ENCODE measurements around the gene CDO1.
A peak's percentile ranks its signal among the peaks of the same experiment; 100 is the strongest.

Gene CDO1

DNA sequence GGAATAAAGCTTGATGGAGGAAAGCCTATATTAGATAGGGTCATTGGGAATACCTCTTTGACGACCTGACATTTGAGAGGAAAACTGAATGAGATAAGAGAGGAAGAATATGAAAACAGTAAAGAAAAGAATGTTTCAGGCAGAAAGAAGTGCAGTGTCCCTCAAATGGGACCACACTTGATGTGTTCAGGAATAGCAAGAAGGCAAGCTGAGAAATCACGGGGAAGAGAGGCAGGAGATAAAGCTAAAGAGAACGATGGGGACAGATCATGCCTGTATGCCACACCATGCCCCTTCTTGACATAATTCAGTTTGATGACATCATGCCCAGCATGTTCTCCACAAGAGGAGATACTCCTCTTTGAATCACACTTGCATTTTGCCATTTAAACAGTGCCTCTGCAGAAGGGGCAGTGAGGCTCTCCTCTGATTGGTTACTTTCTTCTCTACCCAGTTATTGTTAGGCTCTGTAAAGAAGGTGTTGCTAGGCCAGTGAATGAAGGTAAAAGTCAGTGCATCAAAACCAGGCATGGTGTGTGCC, 32.9 kb upstream of the CDO1 start:
- no peaks in the 10 kb centered on the region for H3K27me3 ChIP-seq (ENCODE audit: insufficient read depth, low read depth)
- peaks cover 19% of the 10 kb centered on the region; the same call in 1 of the 2 replicates for H3K79me2 ChIP-seq (ENCODE audit: insufficient read depth, low read depth)
- H4K20me1 ChIP-seq (ENCODE audit: insufficient read depth): no peaks in the 10 kb centered on the region
- H3K36me3 ChIP-seq (ENCODE audit: insufficient read depth): no peaks in the 10 kb centered on the region
- H3K4me1 ChIP-seq (ENCODE audit: low read depth, poor library complexity, severe bottlenecking): no peaks in the 10 kb centered on the region
- no peak overlapping the region for H3K9ac ChIP-seq
- H3K27ac ChIP-seq: no peak overlapping the region
- no peak overlapping the region for H3K4me3 ChIP-seq (IDR thresholded peaks at IDR 0.05; ENCODE audit: insufficient read depth, low read depth, low read length)
- TF ChIP-seq, protein P1, sequence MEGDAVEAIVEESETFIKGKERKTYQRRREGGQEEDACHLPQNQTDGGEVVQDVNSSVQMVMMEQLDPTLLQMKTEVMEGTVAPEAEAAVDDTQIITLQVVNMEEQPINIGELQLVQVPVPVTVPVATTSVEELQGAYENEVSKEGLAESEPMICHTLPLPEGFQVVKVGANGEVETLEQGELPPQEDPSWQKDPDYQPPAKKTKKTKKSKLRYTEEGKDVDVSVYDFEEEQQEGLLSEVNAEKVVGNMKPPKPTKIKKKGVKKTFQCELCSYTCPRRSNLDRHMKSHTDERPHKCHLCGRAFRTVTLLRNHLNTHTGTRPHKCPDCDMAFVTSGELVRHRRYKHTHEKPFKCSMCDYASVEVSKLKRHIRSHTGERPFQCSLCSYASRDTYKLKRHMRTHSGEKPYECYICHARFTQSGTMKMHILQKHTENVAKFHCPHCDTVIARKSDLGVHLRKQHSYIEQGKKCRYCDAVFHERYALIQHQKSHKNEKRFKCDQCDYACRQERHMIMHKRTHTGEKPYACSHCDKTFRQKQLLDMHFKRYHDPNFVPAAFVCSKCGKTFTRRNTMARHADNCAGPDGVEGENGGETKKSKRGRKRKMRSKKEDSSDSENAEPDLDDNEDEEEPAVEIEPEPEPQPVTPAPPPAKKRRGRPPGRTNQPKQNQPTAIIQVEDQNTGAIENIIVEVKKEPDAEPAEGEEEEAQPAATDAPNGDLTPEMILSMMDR (conservative IDR thresholded peaks at IDR 0.05; ENCODE audit: low read depth, low read length): no peak
- H2AFZ ChIP-seq (ENCODE audit: low read depth): no peak overlapping the region
- H3K4me2 ChIP-seq: no peak overlapping the region

DNA sequence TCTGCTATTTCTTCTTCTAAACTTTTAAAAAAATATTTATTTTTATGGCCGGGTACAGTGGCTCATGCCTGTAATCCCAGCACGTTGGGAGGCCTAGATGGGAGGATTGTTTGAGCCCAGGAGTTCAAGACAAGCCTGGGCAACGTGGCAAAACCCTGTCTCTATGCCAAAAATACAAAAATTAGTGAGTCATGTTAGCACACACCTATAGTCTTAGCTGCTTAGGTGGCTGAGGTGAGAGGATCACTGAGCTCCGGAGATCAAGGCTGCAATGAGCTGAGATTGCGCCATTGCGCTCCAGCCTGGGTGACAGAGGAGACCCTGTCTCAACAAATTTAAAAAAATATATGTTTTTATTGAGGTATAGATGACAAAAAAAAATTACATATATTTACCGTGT, 30.8 kb upstream of the CDO1 start:
- H3K9ac ChIP-seq: no peak overlapping the region
- no peaks in the 10 kb centered on the region for H3K36me3 ChIP-seq (ENCODE audit: insufficient read depth)
- H3K4me3 ChIP-seq (IDR thresholded peaks at IDR 0.05; ENCODE audit: insufficient read depth, low read depth, low read length): no peak overlapping the region
- no peaks in the 10 kb centered on the region; the same call in 1 of the 2 replicates for H3K27me3 ChIP-seq (ENCODE audit: insufficient read depth, low read depth)
- TF ChIP-seq, protein P1 (conservative IDR thresholded peaks at IDR 0.05; ENCODE audit: low read depth, low read length): no peak
- H3K4me2 ChIP-seq: no peak overlapping the region
- H3K27ac ChIP-seq: no peak overlapping the region
- H3K79me2 ChIP-seq (ENCODE audit: insufficient read depth, low read depth): peaks cover 16% of the 10 kb centered on the region; the same call in 1 of the 2 replicates
- no peaks in the 10 kb centered on the region for H4K20me1 ChIP-seq (ENCODE audit: insufficient read depth)
- no peak overlapping the region for H2AFZ ChIP-seq (ENCODE audit: low read depth)
- H3K4me1 ChIP-seq (ENCODE audit: low read depth, poor library complexity, severe bottlenecking): peaks cover 12% of the 10 kb centered on the region

DNA sequence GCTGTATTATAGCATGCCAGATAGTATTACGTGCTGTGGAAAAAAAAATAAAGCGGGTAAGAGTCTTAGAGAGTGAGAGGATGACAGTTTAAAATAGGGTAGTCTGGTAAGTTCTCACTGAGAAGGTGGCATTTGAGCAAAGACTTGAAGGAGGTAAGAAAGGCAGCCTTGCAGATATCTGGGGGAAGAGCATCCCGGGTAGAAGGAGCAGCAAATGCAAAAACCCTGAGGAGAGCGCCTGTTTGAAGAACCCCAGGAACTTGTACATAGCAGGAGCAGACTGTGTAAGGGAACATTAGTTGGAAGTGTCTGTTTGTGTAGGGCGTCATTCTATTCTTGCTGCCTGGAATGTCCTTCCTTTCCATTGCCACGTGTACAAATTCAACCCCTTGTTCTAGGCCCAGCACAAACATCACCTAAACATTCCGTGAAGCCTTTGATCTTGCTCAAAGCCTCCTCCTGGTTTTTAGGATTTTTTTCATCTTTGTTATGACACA, 27.9 kb upstream of the CDO1 start:
- no peak overlapping the region for H3K9ac ChIP-seq
- H3K79me2 ChIP-seq (ENCODE audit: insufficient read depth, low read depth): peaks cover 34% of the 10 kb centered on the region
- no peak overlapping the region for H2AFZ ChIP-seq (ENCODE audit: low read depth)
- TF ChIP-seq, protein P1 (conservative IDR thresholded peaks at IDR 0.05; ENCODE audit: low read depth, low read length): no peak
- H3K4me2 ChIP-seq: no peak overlapping the region
- H3K27me3 ChIP-seq (ENCODE audit: insufficient read depth, low read depth): no peaks in the 10 kb centered on the region; the same call in 1 of the 2 replicates
- H3K4me1 ChIP-seq (ENCODE audit: low read depth, poor library complexity, severe bottlenecking): peaks cover 20% of the 10 kb centered on the region
- no peak overlapping the region for H3K27ac ChIP-seq
- no peak overlapping the region for H3K4me3 ChIP-seq (IDR thresholded peaks at IDR 0.05; ENCODE audit: insufficient read depth, low read depth, low read length)
- H4K20me1 ChIP-seq (ENCODE audit: insufficient read depth): no peaks in the 10 kb centered on the region; the same call in 1 of the 2 replicates
- H3K36me3 ChIP-seq (ENCODE audit: insufficient read depth): no peaks in the 10 kb centered on the region

DNA sequence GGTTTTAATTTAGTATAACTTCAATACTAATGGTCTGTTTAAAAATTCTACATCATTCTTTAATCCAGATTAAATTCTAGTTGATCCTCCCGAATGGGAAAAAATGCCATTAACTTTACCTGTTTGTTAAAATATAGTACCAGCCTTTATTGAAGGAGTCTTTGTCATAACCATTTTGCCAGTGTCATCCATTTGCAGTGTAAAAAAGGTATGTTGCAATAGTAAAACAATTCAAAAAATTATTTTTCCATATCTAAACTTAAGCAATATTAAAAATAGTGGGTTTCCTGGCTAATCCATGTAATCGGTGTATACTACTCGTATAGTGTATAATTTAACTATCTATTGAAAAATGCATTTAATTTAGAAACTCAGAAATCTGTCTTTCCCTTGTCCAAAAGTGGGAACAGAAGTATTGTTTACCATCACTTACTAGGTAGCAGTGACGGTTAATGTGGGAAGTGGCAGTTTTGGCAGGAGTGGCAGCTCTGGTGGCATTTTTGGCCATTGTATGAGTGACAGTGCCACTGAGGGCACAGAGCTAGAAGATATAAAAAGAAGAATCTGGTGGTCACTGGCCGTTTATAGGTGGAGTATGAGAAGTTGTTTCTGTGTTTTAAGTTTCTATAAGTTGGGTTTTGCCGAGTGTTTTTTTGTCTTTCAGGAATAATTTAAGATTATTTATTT, 27.1 kb upstream of the CDO1 start:
- Histone ChIP-seq H3K9ac (no peak overlapping the region), H4K20me1 (ENCODE audit: insufficient read depth) (peaks cover 3% of the 10 kb centered on the region), H2AFZ (ENCODE audit: low read depth) (no peak overlapping the region), H3K79me2 (ENCODE audit: insufficient read depth, low read depth) (peaks cover 41% of the 10 kb centered on the region), H3K36me3 (ENCODE audit: insufficient read depth) (no peaks in the 10 kb centered on the region), H3K4me2 (peak overlapping the region; percentile 66; the same call in 1 of the 2 replicates), H3K27ac (no peak overlapping the region), H3K27me3 (ENCODE audit: insufficient read depth, low read depth) (no peaks in the 10 kb centered on the region; the same call in 1 of the 2 replicates), H3K4me3 (IDR thresholded peaks at IDR 0.05; ENCODE audit: insufficient read depth, low read depth, low read length) (no peak overlapping the region), H3K4me1 (ENCODE audit: low read depth, poor library complexity, severe bottlenecking) (peaks cover 28% of the 10 kb centered on the region)
- TF ChIP-seq, protein P1 (conservative IDR thresholded peaks at IDR 0.05; ENCODE audit: low read depth, low read length): no peak
